Vagina (tissue), 2 donors: ENCODE data around the gene RPS19. TPM values are rescaled to one million over a fixed set of nuclear protein-coding genes. Genes with fewer than 3 reads are reported as not detected.

Experiments
- DNase-seq, 2 donors: peaks; one replicate each; pipeline ENCODE4 v3.0.0-alpha.2; 2017; ENCODE audit errors: extremely low spot score in 2 of 2
- H3K27ac ChIP-seq: fragments of 200-600 bp; sonication (generic); one replicate; pipeline ENCODE4 v1.5.1; 2019
- H3K27me3 ChIP-seq: fragments of 200-600 bp; sonication (generic); one replicate; pipeline ENCODE4 v1.5.1; 2019
- H3K36me3 ChIP-seq, 2 donors: fragments of 200-600 bp; sonication (generic); one replicate each; pipeline ENCODE4 v1.5.1; 2017 to 2019
- H3K4me1 ChIP-seq: fragments of 200-600 bp; sonication (generic); one replicate; pipeline ENCODE4 v1.5.1; 2019
- H3K4me3 ChIP-seq, 2 donors: fragments of 200-600 bp; sonication (generic); 1 replicate in 1 of 2; 2 replicates in 1 of 2; pipeline ENCODE4 v1.5.1; 2016 to 2019
- H3K9me3 ChIP-seq: fragments of 200-600 bp; sonication (generic); one replicate; pipeline ENCODE4 v1.5.1; 2019
- CTCF ChIP-seq, 3 experiments: fragments of 450-650 bp in 2 of 3; fragments of 200-600 bp in 1 of 3; sonication (generic) in 1 of 3; IDR thresholded peaks; one replicate each; pipeline ENCODE4 v1.5.1; 2017 to 2019; ENCODE audit warnings: antibody characterized with exemption in 3 of 3, mild to moderate bottlenecking in 2 of 3, moderate library complexity in 2 of 3
- POLR2A ChIP-seq, 2 donors: fragments of 450-650 bp; IDR thresholded peaks; one replicate each; pipeline ENCODE4 v1.6.1; 2017; ENCODE audit warnings: antibody characterized with exemption in 2 of 2, mild to moderate bottlenecking in 2 of 2, moderate library complexity in 2 of 2
- POLR2AphosphoS5 ChIP-seq, 2 donors: sonication (generic); formaldehyde crosslinking; IDR thresholded peaks; one replicate each; pipeline ENCODE4 v1.9.0; 2017; ENCODE audit warnings: antibody characterized with exemption in 2 of 2, mild to moderate bottlenecking in 2 of 2, low read depth in 1 of 2; ENCODE audit not compliant: insufficient read depth in 1 of 2
- intact Hi-C: fragments of 100-400 bp; cut with DNase I; formaldehyde crosslinking; loops from one replicate; pipeline ENCODE4 v1.15.1; 2023
- total RNA-seq: library from RNA; depleted of rRNA; stranded (reverse); fragments of >200 nt; gene quantifications from one replicate; pipeline ENCODE4 v1.2.3, GENCODE V29; 2016

Gene RPS19
- total RNA-seq, 1 donor from 2014 or later = 1,554 TPM

GRCh38 chr19:41862445-41862986 is 2.5 kb downstream of the RPS19 start:
- no peak overlapping the region for H3K27ac ChIP-seq
- H3K9me3 ChIP-seq = no peaks in the 10 kb centered on the region
- no peak overlapping the region for H3K4me3 ChIP-seq
- TF ChIP-seq CTCF (IDR thresholded peaks at IDR 0.05) = no peak
- TF ChIP-seq POLR2AphosphoS5 (IDR thresholded peaks at IDR 0.05; ENCODE audit: insufficient read depth in 1 of 2, low read depth in 1 of 2) = no peak
- no peak for TF ChIP-seq POLR2A (IDR thresholded peaks at IDR 0.05)
- peaks cover 63% of the 10 kb centered on the region for H3K4me1 ChIP-seq
- no peaks in the 10 kb centered on the region for H3K27me3 ChIP-seq
- no peak for DNase-seq
- H3K36me3 ChIP-seq = peaks cover 0 to 35% of the 10 kb centered on the region in 2 donors
- intact Hi-C loops = no loop called here

GRCh38 chr19:41863209-41863931 is 3.3 kb downstream of the RPS19 start:
- H3K36me3 ChIP-seq = peaks cover 0 to 40% of the 10 kb centered on the region in 2 donors
- H3K9me3 ChIP-seq = no peaks in the 10 kb centered on the region
- no peak for TF ChIP-seq POLR2A (IDR thresholded peaks at IDR 0.05)
- no peak for TF ChIP-seq POLR2AphosphoS5 (IDR thresholded peaks at IDR 0.05; ENCODE audit: insufficient read depth in 1 of 2, low read depth in 1 of 2)
- TF ChIP-seq CTCF (IDR thresholded peaks at IDR 0.05) = no peak
- H3K4me3 ChIP-seq = no peak overlapping the region
- peaks cover 71% of the 10 kb centered on the region for H3K4me1 ChIP-seq
- intact Hi-C loops = no loop called here
- H3K27me3 ChIP-seq = no peaks in the 10 kb centered on the region
- no peak overlapping the region for H3K27ac ChIP-seq
- DNase-seq = no peak

GRCh38 chr19:41864374-41864773 is 4.3 kb downstream of the RPS19 start:
- Histone ChIP-seq H3K9me3 (no peaks in the 10 kb centered on the region), H3K27ac (no peak overlapping the region), H3K4me3 (no peak overlapping the region), H3K27me3 (no peaks in the 10 kb centered on the region), H3K36me3 (peaks cover under 1 to 50% of the 10 kb centered on the region in 2 donors), H3K4me1 (peaks cover 76% of the 10 kb centered on the region)
- TF ChIP-seq POLR2AphosphoS5 (IDR thresholded peaks at IDR 0.05; ENCODE audit: insufficient read depth in 1 of 2, low read depth in 1 of 2) = no peak
- TF ChIP-seq POLR2A (IDR thresholded peaks at IDR 0.05) = no peak
- no peak for TF ChIP-seq CTCF (IDR thresholded peaks at IDR 0.05)
- intact Hi-C loops = no loop called here
- no peak for DNase-seq

- H3K27ac ChIP-seq = no peak overlapping the region
- TF ChIP-seq CTCF (IDR thresholded peaks at IDR 0.05) (no peak), POLR2A (IDR thresholded peaks at IDR 0.05) (no peak), POLR2AphosphoS5 (IDR thresholded peaks at IDR 0.05; ENCODE audit: insufficient read depth in 1 of 2, low read depth in 1 of 2) (no peak)
- H3K9me3 ChIP-seq = no peaks in the 10 kb centered on the region
- H3K4me1 ChIP-seq = peaks cover 68% of the 10 kb centered on the region
- intact Hi-C loops = no loop called here
- H3K4me3 ChIP-seq = no peak overlapping the region
- no peak for DNase-seq
- peaks cover 3 to 69% of the 10 kb centered on the region in 2 donors for H3K36me3 ChIP-seq
- no peaks in the 10 kb centered on the region for H3K27me3 ChIP-seq
Measured at GRCh38 chr19:41866284-41866683, 6.2 kb downstream of the RPS19 start.
